Upper lobe of right lung (tissue), 1 donor: Measurements from ENCODE around the gene MSTN. TPM values are rescaled to one million over a fixed set of nuclear protein-coding genes. Genes with fewer than 3 reads are reported as not detected.
A peak's percentile ranks its signal among the peaks of the same experiment; 100 is the strongest.
"Not testable (repeated sequence)": the region's sequence is repeated elsewhere in the genome, so short reads cannot be mapped to it uniquely, and the experiment has no call there.

ENCODE experiments used
- ATAC-seq: fragments of 200-7000 bp; cut with Tn5 transposase; one replicate; pipeline ENCODE4 v1.9.1; 2020; ENCODE audit warnings: mild to moderate bottlenecking, moderate library complexity
- DNase-seq: peaks from one replicate; pipeline ENCODE4 v3.0.0-alpha.2; 2020
- H3K27ac ChIP-seq: fragments of 200-600 bp; one replicate; pipeline ENCODE4 v1.8.0; 2022
- H3K27me3 ChIP-seq: fragments of 200-600 bp; one replicate; pipeline ENCODE4 v1.8.0; 2022; ENCODE audit warnings: mild to moderate bottlenecking
- H3K36me3 ChIP-seq: fragments of 200-600 bp; one replicate; pipeline ENCODE4 v1.8.0; 2022
- H3K4me1 ChIP-seq: fragments of 200-600 bp; one replicate; pipeline ENCODE4 v1.8.0; 2022
- H3K4me3 ChIP-seq: fragments of 200-600 bp; one replicate; pipeline ENCODE4 v1.8.0; 2022; ENCODE audit warnings: mild to moderate bottlenecking
- H3K9me3 ChIP-seq: fragments of 200-600 bp; one replicate; pipeline ENCODE4 v1.8.0; 2022
- intact Hi-C: fragments of 100-400 bp; cut with DNase I; formaldehyde crosslinking; loops from one replicate; pipeline ENCODE4 v1.11.0; 2022
- total RNA-seq: library from RNA; stranded (reverse); fragmentation: NEBNext Ultra II Directional; extraction: Animal tissue kit (Norgen Biotek cat#: 25700); gene quantifications from one replicate; pipeline ENCODE4 v1.2.1, GENCODE V29; 2021
- TF ChIP-seq, protein P1 (sequence below): fragments of 200-600 bp; IDR thresholded peaks from one replicate; pipeline ENCODE4 v1.8.0; 2022; ENCODE audit warnings: antibody characterized with exemption
- donor health status: DM: no; HTN: yes; CAD: no; lungs with severe emphysema.

The MSTN gene
- total RNA-seq, 1 donor from 2014 or later, result not detected

DNA sequence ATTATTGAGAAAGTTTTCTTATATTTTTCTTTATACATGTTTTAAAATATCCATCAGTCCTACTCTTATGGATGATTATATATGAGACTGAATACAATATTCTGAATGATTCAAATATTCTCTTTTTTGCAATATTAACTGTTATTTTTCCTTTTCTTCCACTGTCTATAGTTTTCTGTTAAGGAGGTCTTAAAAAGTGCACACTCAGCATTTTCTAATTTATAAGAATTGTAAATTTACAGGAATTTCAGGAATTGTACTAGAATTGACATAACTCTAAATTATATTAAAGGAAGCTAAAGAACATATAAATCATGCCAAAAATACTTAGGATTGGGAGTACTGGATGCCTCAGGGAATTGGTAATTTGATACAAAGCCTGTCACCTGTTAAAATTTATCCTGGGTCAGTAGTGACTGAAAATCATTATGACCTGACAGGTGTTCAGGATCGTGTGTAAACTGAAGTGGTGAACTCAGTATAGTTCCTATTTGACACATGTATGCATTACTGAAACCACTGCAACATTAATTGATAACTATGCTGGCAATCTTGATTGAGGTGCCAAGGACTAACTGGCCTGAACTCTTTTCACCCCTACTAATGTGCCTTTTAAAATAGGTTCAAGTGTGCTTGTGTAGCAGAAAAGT lies 30.4 kb downstream of the MSTN start:
- no peak overlapping the region for H3K4me3 ChIP-seq
- H3K4me1 ChIP-seq, result no peaks in the 10 kb centered on the region
- no peaks in the 10 kb centered on the region for H3K36me3 ChIP-seq
- intact Hi-C loops, result no loop called here
- no peaks in the 10 kb centered on the region for H3K27me3 ChIP-seq
- no peak for ATAC-seq
- TF ChIP-seq, protein P1, sequence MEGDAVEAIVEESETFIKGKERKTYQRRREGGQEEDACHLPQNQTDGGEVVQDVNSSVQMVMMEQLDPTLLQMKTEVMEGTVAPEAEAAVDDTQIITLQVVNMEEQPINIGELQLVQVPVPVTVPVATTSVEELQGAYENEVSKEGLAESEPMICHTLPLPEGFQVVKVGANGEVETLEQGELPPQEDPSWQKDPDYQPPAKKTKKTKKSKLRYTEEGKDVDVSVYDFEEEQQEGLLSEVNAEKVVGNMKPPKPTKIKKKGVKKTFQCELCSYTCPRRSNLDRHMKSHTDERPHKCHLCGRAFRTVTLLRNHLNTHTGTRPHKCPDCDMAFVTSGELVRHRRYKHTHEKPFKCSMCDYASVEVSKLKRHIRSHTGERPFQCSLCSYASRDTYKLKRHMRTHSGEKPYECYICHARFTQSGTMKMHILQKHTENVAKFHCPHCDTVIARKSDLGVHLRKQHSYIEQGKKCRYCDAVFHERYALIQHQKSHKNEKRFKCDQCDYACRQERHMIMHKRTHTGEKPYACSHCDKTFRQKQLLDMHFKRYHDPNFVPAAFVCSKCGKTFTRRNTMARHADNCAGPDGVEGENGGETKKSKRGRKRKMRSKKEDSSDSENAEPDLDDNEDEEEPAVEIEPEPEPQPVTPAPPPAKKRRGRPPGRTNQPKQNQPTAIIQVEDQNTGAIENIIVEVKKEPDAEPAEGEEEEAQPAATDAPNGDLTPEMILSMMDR, result no peak
- H3K9me3 ChIP-seq, result no peaks in the 10 kb centered on the region
- no peak for DNase-seq
- no peak overlapping the region for H3K27ac ChIP-seq

DNA sequence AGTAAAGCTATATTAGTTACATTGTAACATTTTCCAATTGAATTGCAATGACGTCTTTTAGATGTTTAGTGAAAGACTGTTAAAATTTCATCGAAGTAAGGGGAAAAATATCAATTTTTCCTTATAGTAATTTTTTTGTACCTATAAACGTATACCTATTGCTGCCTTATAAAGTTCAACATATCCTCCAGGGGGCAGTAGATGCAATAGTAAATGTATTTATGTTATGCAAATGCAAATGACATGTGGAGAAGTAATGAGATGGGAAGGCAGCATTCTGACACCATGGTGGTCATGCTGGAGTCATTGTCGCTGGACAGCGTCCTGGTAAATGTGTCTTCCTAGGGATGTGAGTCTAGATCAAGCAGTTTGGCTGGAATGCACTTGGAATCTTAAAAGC lies 38.7 kb downstream of the MSTN start:
- ATAC-seq (peak; percentile 50), DNase-seq (no peak)
- Histone ChIP-seq H3K27ac (no peak overlapping the region), H3K9me3 (no peaks in the 10 kb centered on the region), H3K27me3 (no peaks in the 10 kb centered on the region), H3K36me3 (no peaks in the 10 kb centered on the region), H3K4me1 (no peaks in the 10 kb centered on the region), H3K4me3 (no peak overlapping the region)
- intact Hi-C loops, result no loop called here
- TF ChIP-seq, protein P1, result peak; percentile 42

DNA sequence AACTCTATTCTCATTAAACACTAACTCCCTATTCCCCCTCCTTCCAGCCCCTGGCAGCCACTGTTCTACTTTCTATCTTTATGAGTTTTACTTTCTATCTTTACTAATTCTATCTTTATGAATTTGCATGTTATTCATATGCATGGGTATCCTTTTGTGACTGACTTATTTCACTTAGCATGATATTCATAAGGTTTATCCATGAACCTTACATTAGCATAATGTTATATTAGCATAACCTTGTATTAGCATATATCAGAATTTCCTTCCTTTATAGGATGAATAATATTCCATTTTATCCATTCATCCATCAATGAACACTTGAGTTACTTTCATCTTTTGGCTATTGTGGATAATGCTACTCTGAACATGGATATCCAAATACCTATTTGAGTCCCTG lies 41.8 kb downstream of the MSTN start:
- DNase-seq (no peak), ATAC-seq (no peak)
- Histone ChIP-seq H3K27ac (no peak overlapping the region), H3K4me3 (no peak overlapping the region), H3K27me3 (no peaks in the 10 kb centered on the region), H3K9me3 (no peaks in the 10 kb centered on the region), H3K36me3 (no peaks in the 10 kb centered on the region), H3K4me1 (no peaks in the 10 kb centered on the region)
- intact Hi-C loops, result no loop called here
- TF ChIP-seq, protein P1, result no peak

DNA sequence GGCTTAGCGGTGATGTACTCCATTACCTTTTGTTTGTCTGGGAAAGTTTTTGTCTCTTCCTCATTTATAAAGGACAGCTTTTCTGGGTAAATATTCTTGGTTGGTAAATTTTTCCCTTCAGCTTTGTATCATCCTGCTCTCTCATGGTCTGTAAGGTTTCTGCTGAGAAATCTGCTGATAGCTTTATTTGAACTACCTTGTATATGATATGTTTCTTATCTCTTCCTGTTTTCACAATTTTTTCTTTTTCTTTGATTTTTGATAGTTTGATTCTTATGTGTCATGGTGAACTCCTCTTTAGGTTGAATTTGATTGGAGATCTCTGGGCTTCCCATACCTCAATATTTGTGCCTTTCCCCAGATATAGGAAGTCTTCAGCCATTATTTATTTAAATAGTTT lies 44.7 kb downstream of the MSTN start:
- intact Hi-C loops, result no loop called here
- no peaks in the 10 kb centered on the region for H3K4me1 ChIP-seq
- no peak overlapping the region for H3K27ac ChIP-seq
- TF ChIP-seq, protein P1, result no peak
- H3K9me3 ChIP-seq, result no peaks in the 10 kb centered on the region
- ATAC-seq (no peak), DNase-seq (no peak)
- H3K27me3 ChIP-seq, result no peaks in the 10 kb centered on the region
- no peaks in the 10 kb centered on the region for H3K36me3 ChIP-seq
- no peak overlapping the region for H3K4me3 ChIP-seq

DNA sequence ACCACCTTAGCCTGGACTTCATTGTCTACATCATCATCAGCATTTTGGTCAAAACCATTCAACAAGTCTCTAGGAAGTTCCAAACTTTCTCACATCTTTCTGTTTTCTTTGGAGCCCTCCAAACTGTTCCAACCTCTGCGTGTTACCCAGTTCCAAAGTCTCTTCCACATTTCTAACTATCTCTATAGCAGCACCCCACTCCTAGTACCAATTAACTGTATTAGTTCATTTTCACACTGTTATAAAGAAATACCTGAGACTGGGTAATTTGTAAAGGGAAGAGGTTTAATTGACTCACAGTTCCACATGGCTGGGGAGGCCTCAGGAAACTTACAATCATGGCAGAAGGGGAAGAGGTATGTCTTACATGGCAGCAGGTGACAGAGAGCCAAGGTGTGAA lies 46.6 kb downstream of the MSTN start:
- H3K4me1 ChIP-seq, H3K27ac ChIP-seq, intact Hi-C loops, H3K36me3 ChIP-seq, ATAC-seq, H3K9me3 ChIP-seq, H3K27me3 ChIP-seq, DNase-seq, H3K4me3 ChIP-seq: not testable (repeated sequence)
